PC-9 (cell line): ENCODE results near the gene SGMS1. TPM values are rescaled to one million over a fixed set of nuclear protein-coding genes. Genes with fewer than 3 reads are reported as not detected.
"Not testable (repeated sequence)": the region's sequence is repeated elsewhere in the genome, so short reads cannot be mapped to it uniquely, and the experiment has no call there.

Experiments used
- BruUV-seq: library from RNA; stranded (reverse); fragments of 400-500 nt; replicated peaks from 2 replicates; lab custom pipeline; 2021; lab: Mats Ljungman, UMichigan
- CTCF ChIA-PET: fragments of 300-600 bp; sonication (Branson Sonifier 250); formaldehyde crosslinking; loops from one replicate; lab custom pipeline; 2022; ENCODE audit warnings: antibody characterized with exemption; lab: Charles Lee
- POLR2A ChIA-PET: fragments of 300-600 bp; sonication (Branson Sonifier 250); formaldehyde crosslinking; loops from one replicate; lab custom pipeline; 2022; ENCODE audit warnings: antibody characterized with exemption; ENCODE audit not compliant: unreplicated experiment; lab: Charles Lee
- DNase-seq, 2 experiments: peaks; one replicate each; pipeline versions ENCODE4 v3.0.0 to v3.0.0-alpha.2; 2015 to 2022; ENCODE audit warnings: mixed read lengths in 1 of 2
- H2AFZ ChIP-seq: fragments of 200-600 bp; sonication (generic); 2 replicates; pipeline ENCODE4 v1.8.1; 2017; ENCODE audit warnings: antibody characterized with exemption
- H3F3A ChIP-seq: fragments of 200-600 bp; sonication (generic); 2 replicates; pipeline ENCODE4 v1.8.1; 2017; ENCODE audit warnings: antibody characterized with exemption, mild to moderate bottlenecking, low read depth; ENCODE audit not compliant: insufficient read depth
- H3K27ac ChIP-seq: fragments of 200-600 bp; sonication (generic); 2 replicates; pipeline ENCODE4 v1.6.1; 2016; ENCODE audit warnings: mixed run types
- H3K27me3 ChIP-seq: fragments of 200-600 bp; sonication (generic); 2 replicates; pipeline ENCODE4 v1.6.1; 2016; ENCODE audit warnings: low read depth, mixed run types; ENCODE audit not compliant: insufficient read depth
- H3K36me3 ChIP-seq: fragments of 200-600 bp; sonication (generic); 2 replicates; pipeline ENCODE4 v1.6.1; 2016; ENCODE audit warnings: low read depth, mixed run types
- H3K4me1 ChIP-seq: fragments of 200-600 bp; sonication (generic); replicated peaks from 2 replicates; pipeline ENCODE4 v1.6.1; 2016; ENCODE audit warnings: mixed run types; ENCODE audit not compliant: insufficient read depth
- H3K4me2 ChIP-seq: fragments of 200-600 bp; sonication (generic); 2 replicates; pipeline ENCODE4 v1.6.1; 2017; ENCODE audit warnings: mixed run types
- H3K4me3 ChIP-seq: fragments of 200-600 bp; sonication (generic); 2 replicates; pipeline ENCODE4 v1.6.1; 2016; ENCODE audit warnings: mixed run types
- H3K79me2 ChIP-seq: fragments of 200-600 bp; sonication (generic); 2 replicates; pipeline ENCODE4 v1.6.1; 2017; ENCODE audit warnings: low read depth, mixed run types
- H3K9me2 ChIP-seq: fragments of 200-600 bp; sonication (generic); 2 replicates; pipeline ENCODE4 v1.8.1; 2017; ENCODE audit warnings: mild to moderate bottlenecking; ENCODE audit not compliant: insufficient read depth
- H3K9me3 ChIP-seq: fragments of 200-600 bp; sonication (generic); 2 replicates; pipeline ENCODE4 v1.8.1; 2016; ENCODE audit warnings: low read depth; ENCODE audit not compliant: insufficient read depth
- H4K20me1 ChIP-seq: fragments of 200-600 bp; sonication (generic); 2 replicates; pipeline ENCODE4 v1.8.1; 2017; ENCODE audit not compliant: insufficient read depth
- EZH2 ChIP-seq: fragments of 200-600 bp; sonication (generic); IDR thresholded peaks from 2 replicates; pipeline ENCODE4 v1.8.0; 2017; ENCODE audit warnings: antibody characterized with exemption, low read depth
- intact Hi-C: fragments of 100-400 bp; cut with micrococcal nuclease; formaldehyde crosslinking; loops from one replicate; pipeline ENCODE4 v1.10.0; 2022; ENCODE audit not compliant: unreplicated experiment
- total RNA-seq: library from RNA; stranded (reverse); gene quantifications from 2 replicates; pipeline ENCODE4 v1.2.3, GENCODE V29; 2021
- TF ChIP-seq, protein P1 (sequence below): fragments of 200-600 bp; sonication (generic); conservative IDR thresholded peaks from 2 replicates; pipeline ENCODE4 v1.6.1; 2017; ENCODE audit warnings: mixed run types, antibody characterized with exemption, mild to moderate bottlenecking, moderate library complexity

The SGMS1 gene
- total RNA-seq, 1 experiment from 2014 or later: 35.0 TPM

DNA sequence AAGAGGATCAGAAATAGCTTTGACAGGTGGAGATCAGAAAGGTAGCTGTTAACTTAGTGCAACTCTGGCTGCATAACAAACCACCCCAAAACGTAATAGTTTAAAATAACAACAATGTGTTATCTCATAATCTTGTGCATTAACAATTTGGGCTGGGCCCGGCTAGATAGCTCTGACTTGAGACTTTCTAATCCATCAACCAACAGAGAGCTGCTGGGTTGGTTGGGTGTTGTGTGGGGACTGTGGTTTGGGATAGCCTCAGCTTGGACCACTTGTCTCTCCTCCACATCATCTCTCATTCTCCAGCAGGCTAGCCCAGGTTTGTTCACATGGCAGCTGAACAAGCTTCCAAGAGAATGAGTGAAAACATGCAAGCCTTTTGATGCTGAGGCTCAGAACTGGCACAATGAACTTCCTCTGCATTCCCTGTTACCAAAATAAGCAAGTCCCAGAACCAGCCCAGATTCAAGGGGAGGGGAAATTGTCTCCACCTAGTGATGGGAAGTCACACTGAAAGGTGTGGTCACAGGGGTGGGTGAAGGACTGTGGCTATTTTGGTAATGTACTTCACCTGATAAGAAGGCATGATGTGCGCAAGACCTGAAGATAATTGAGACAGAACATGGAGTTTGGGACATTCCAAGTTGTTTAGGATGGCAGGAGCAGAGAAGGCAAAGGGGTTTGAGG is 352.0 kb downstream of the SGMS1 start:
- Histone ChIP-seq H3F3A (no peaks in the 10 kb centered on the region), H3K9me2 (no peaks in the 10 kb centered on the region), H4K20me1 (no peaks in the 10 kb centered on the region), H2AFZ (no peak overlapping the region), H3K27ac (no peak overlapping the region), H3K79me2 (no peaks in the 10 kb centered on the region), H3K36me3 (no peaks in the 10 kb centered on the region), H3K4me3 (no peak overlapping the region), H3K9me3 (no peaks in the 10 kb centered on the region), H3K4me2 (no peak overlapping the region), H3K4me1 (no peaks in the 10 kb centered on the region), H3K27me3 (no peaks in the 10 kb centered on the region)
- BruUV-seq: no TSS peak
- DNase-seq: peak in 1 of 2 experiments; percentile 28
- ChIA-PET POLR2A (no interaction called here), CTCF (no interaction called here)
- intact Hi-C loops: no loop called here
- TF ChIP-seq, protein P1, sequence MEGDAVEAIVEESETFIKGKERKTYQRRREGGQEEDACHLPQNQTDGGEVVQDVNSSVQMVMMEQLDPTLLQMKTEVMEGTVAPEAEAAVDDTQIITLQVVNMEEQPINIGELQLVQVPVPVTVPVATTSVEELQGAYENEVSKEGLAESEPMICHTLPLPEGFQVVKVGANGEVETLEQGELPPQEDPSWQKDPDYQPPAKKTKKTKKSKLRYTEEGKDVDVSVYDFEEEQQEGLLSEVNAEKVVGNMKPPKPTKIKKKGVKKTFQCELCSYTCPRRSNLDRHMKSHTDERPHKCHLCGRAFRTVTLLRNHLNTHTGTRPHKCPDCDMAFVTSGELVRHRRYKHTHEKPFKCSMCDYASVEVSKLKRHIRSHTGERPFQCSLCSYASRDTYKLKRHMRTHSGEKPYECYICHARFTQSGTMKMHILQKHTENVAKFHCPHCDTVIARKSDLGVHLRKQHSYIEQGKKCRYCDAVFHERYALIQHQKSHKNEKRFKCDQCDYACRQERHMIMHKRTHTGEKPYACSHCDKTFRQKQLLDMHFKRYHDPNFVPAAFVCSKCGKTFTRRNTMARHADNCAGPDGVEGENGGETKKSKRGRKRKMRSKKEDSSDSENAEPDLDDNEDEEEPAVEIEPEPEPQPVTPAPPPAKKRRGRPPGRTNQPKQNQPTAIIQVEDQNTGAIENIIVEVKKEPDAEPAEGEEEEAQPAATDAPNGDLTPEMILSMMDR: no peak
- no peak for TF ChIP-seq EZH2

DNA sequence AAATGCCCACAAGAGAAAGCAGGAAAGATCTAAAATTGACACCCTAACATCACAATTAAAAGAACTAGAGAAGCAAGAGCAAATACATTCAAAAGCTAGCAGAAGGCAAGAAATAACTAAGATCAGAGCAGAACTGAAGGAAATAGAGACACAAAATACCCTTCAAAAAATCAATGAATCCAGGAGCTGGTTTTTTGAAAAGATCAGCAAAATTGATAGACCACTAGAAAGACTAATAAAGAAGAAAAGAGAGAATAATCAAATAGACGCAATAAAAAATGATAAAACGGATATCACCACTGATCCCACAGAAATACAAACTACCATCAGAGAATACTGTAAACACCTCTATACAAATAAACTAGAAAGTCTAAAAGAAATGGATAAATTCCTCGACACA is 355.9 kb downstream of the SGMS1 start:
- H3K9me3 ChIP-seq, H3K4me3 ChIP-seq, H2AFZ ChIP-seq, H4K20me1 ChIP-seq, BruUV-seq, H3K27ac ChIP-seq, H3K36me3 ChIP-seq, H3K9me2 ChIP-seq, intact Hi-C loops, POLR2A ChIA-PET, H3F3A ChIP-seq, H3K4me1 ChIP-seq, DNase-seq, H3K79me2 ChIP-seq, H3K27me3 ChIP-seq, H3K4me2 ChIP-seq, CTCF ChIA-PET: not testable (repeated sequence)

DNA sequence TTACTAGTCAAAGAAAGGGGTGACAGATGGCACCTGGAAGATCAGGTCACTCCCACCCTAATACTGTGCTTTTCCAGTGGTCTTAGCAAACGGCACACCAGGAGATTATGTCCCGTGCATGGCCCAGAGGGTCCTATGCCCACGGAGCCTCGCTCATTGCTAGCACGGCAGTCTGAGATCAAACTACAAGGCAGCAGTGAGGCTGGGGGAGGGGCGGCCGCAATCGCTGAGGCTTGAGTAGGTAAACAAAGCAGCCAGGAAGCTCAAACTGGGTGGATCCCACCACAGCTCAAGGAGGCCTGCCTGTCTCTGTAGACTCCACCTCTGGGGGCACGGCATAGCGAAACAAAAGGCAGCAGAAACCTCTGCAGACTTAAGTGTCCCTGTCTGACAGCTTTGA is 361.1 kb downstream of the SGMS1 start:
- H3K27me3 ChIP-seq, H3K36me3 ChIP-seq, CTCF ChIA-PET, intact Hi-C loops, H3K79me2 ChIP-seq, H3F3A ChIP-seq, H4K20me1 ChIP-seq, H3K9me2 ChIP-seq, H3K4me1 ChIP-seq, H3K9me3 ChIP-seq, H2AFZ ChIP-seq, H3K4me3 ChIP-seq, BruUV-seq, H3K27ac ChIP-seq, POLR2A ChIA-PET: not testable (repeated sequence)
- DNase-seq: peak; percentile 9 to 16
- H3K4me2 ChIP-seq: peak overlapping the region; percentile 47

DNA sequence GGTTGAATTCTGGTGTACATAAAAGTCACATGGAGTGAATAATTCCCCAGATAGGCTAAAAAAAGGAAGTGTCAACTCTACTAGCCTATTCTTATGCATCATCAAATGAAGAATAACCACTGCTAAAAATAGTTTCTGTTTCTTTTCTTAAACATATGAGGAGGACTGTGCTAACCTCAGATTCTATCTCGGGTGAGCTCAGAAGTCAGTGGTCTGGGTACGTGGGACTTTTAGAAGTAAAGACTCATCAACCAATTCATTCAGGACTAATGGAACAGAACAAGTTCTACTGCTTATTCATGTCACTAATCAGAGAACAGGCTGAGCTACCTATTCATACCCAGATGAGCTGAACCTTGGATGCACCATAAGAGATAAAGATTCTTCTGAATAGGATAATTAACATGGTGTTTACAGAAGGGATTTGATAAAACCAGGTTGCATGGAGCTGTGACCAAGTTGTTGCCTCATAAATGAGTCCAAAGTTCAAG is 362.9 kb downstream of the SGMS1 start:
- no TSS peak for BruUV-seq
- TF ChIP-seq, protein P1: no peak
- TF ChIP-seq EZH2: no peak
- H2AFZ ChIP-seq: no peak overlapping the region
- intact Hi-C loops: no loop called here
- H3K9me2 ChIP-seq: no peaks in the 10 kb centered on the region
- CTCF ChIA-PET: interaction anchor here (0.6 kb wide), 1 partner anchor 14 kb away, joined by 3 read pairs; no protein-coding TSS in a partner anchor
- H3K9me3 ChIP-seq: no peaks in the 10 kb centered on the region
- no peak overlapping the region for H3K4me2 ChIP-seq
- H4K20me1 ChIP-seq: no peaks in the 10 kb centered on the region
- H3K4me3 ChIP-seq: no peak overlapping the region
- H3K4me1 ChIP-seq: no peaks in the 10 kb centered on the region
- DNase-seq: peak in 1 of 2 experiments; percentile 31
- H3K27ac ChIP-seq: no peak overlapping the region
- no peaks in the 10 kb centered on the region for H3K79me2 ChIP-seq
- POLR2A ChIA-PET: no interaction called here
- H3F3A ChIP-seq: no peaks in the 10 kb centered on the region
- H3K36me3 ChIP-seq: no peaks in the 10 kb centered on the region
- H3K27me3 ChIP-seq: peaks cover 9% of the 10 kb centered on the region; the same call in 1 of the 2 replicates

Other genes starting within 250 kb of the SGMS1 start
- 3.8 TPM in 2 replicates for gene ASAH2B, start 116.0 kb upstream of the SGMS1 start, total RNA-seq